Panc1 (cell line): Measurements from ENCODE around the gene RUSC1. TPM values are rescaled to one million over a fixed set of nuclear protein-coding genes. Genes with fewer than 3 reads are reported as not detected.

Experiments
- ATAC-seq: fragments of 200-7000 bp; cut with Tn5 transposase; 2 replicates; pipeline ENCODE4 v1.9.1; 2020; ENCODE audit warnings: mild to moderate bottlenecking, moderate library complexity
- BruUV-seq: library from RNA; stranded (reverse); fragments of 400-500 nt; replicated peaks from 2 replicates; lab custom pipeline; 2021; lab: Mats Ljungman, UMichigan
- CTCF ChIA-PET: fragments of 300-600 bp; sonication (Branson Sonifier 250); formaldehyde crosslinking; loops from one replicate; lab custom pipeline; 2022; ENCODE audit warnings: antibody characterized with exemption; lab: Charles Lee
- POLR2A ChIA-PET: fragments of 300-600 bp; sonication (Branson Sonifier 250); formaldehyde crosslinking; loops from one replicate; lab custom pipeline; 2022; ENCODE audit warnings: antibody characterized with exemption; lab: Charles Lee
- DNase-seq: peaks from one replicate; pipeline ENCODE4 v3.0.0-alpha.2; 2010; ENCODE audit warnings: low read depth, low spot score
- H3K27ac ChIP-seq: 2 replicates; pipeline ENCODE4 v1.5.1; 2011; ENCODE audit warnings: mild to moderate bottlenecking, low read length, inconsistent platforms
- H3K27me3 ChIP-seq: fragments of 200-500 bp; sonication (Bioruptor generic); 2 replicates; pipeline ENCODE4 v1.6.0; 2014; ENCODE audit warnings: low read length, inconsistent platforms; ENCODE audit not compliant: control insufficient read depth, insufficient read depth
- H3K36me3 ChIP-seq: fragments of 200-500 bp; sonication (Bioruptor generic); 2 replicates; pipeline ENCODE4 v1.5.1; 2014; ENCODE audit warnings: inconsistent platforms, mild to moderate bottlenecking, low read length, moderate library complexity; ENCODE audit not compliant: control insufficient read depth, insufficient read depth
- H3K4me1 ChIP-seq: 2 replicates; pipeline ENCODE4 v1.5.1; 2011; ENCODE audit warnings: inconsistent platforms, mild to moderate bottlenecking, low read length, moderate library complexity; ENCODE audit not compliant: control insufficient read depth, insufficient read depth
- H3K4me3 ChIP-seq, 2 experiments: 2 replicates each; pipeline ENCODE4 v1.5.1; 2011 to 2012; ENCODE audit warnings: low read depth in 2 of 2, low read length in 2 of 2, mild to moderate bottlenecking in 2 of 2, inconsistent platforms in 1 of 2, moderate library complexity in 1 of 2
- H3K9me3 ChIP-seq: fragments of 200-500 bp; sonication (Bioruptor generic); 2 replicates; pipeline ENCODE4 v1.5.1; 2014; ENCODE audit warnings: low read depth, mild to moderate bottlenecking, inconsistent platforms, low read length, moderate library complexity; ENCODE audit not compliant: control insufficient read depth, insufficient read depth
- CTCF ChIP-seq: fragments of 450-650 bp; IDR thresholded peaks from 2 replicates; pipeline ENCODE4 v1.5.1; 2017; ENCODE audit warnings: mild to moderate bottlenecking
- POLR2AphosphoS5 ChIP-seq: IDR thresholded peaks from 2 replicates; pipeline ENCODE4 v1.6.1; 2012; ENCODE audit warnings: mild to moderate bottlenecking, low read depth, low read length, moderate library complexity
- REST ChIP-seq, 2 experiments: IDR thresholded peaks; 2 replicates each; pipeline ENCODE4 v1.6.1; 2011 to 2012; ENCODE audit warnings: low read depth in 2 of 2, control low read depth in 1 of 2, low read length in 1 of 2, mild to moderate bottlenecking in 1 of 2, moderate library complexity in 1 of 2; ENCODE audit not compliant: insufficient read depth in 1 of 2
- SIN3A ChIP-seq: IDR thresholded peaks from 2 replicates; pipeline ENCODE4 v1.6.1; 2012; ENCODE audit warnings: low read depth, mild to moderate bottlenecking, low read length, moderate library complexity, borderline replicate concordance; ENCODE audit not compliant: insufficient read depth
- TCF7L2 ChIP-seq: IDR thresholded peaks from 2 replicates; pipeline ENCODE4 v1.6.1; 2011; ENCODE audit warnings: mild to moderate bottlenecking, low read depth, low read length, inconsistent platforms
- in situ Hi-C: cut with HindIII; loops from 2 replicates; pipeline ENCODE4 v1.10.0; 2016; ENCODE audit warnings: low sequenced_read_pairs, low pct_unique_long_range_greater_than_20kb
- intact Hi-C: fragments of 100-400 bp; cut with micrococcal nuclease; formaldehyde crosslinking; loops from one replicate; pipeline ENCODE4 v1.10.0; 2022; ENCODE audit not compliant: unreplicated experiment
- total RNA-seq: library from RNA; stranded (reverse); gene quantifications from one replicate; pipeline ENCODE4 v1.2.1, GENCODE V29; 2021; ENCODE audit not compliant: unreplicated experiment

Gene RUSC1
- total RNA-seq, 1 experiment from 2014 or later = 77.9 TPM

- no peak for DNase-seq
- ATAC-seq = no peak
- Histone ChIP-seq H3K27me3 (no peaks in the 10 kb centered on the region), H3K4me1 (peaks cover 15% of the 10 kb centered on the region), H3K9me3 (no peaks in the 10 kb centered on the region), H3K4me3 (no peak overlapping the region), H3K27ac (no peak overlapping the region), H3K36me3 (no peaks in the 10 kb centered on the region)
- ChIA-PET CTCF (interaction anchor here (1.4 kb wide), 1 partner anchor 43 kb away, joined by 3 read pairs; no protein-coding TSS in a partner anchor), POLR2A (no interaction called here)
- intact Hi-C loops = no loop called here
- TF ChIP-seq REST (IDR thresholded peaks at IDR 0.05; ENCODE audit: insufficient read depth in 1 of 2, low read depth in 2 of 2, low read length in 1 of 2) = no peak
- TF ChIP-seq POLR2AphosphoS5 = no peak
- TF ChIP-seq SIN3A = no peak
- TF ChIP-seq TCF7L2 = no peak
- no peak for TF ChIP-seq CTCF
- in situ Hi-C loops = no loop called here
- no TSS peak for BruUV-seq
Observed at GRCh38 chr1:155279268-155279667, 41.4 kb upstream of the RUSC1 start.

DNA sequence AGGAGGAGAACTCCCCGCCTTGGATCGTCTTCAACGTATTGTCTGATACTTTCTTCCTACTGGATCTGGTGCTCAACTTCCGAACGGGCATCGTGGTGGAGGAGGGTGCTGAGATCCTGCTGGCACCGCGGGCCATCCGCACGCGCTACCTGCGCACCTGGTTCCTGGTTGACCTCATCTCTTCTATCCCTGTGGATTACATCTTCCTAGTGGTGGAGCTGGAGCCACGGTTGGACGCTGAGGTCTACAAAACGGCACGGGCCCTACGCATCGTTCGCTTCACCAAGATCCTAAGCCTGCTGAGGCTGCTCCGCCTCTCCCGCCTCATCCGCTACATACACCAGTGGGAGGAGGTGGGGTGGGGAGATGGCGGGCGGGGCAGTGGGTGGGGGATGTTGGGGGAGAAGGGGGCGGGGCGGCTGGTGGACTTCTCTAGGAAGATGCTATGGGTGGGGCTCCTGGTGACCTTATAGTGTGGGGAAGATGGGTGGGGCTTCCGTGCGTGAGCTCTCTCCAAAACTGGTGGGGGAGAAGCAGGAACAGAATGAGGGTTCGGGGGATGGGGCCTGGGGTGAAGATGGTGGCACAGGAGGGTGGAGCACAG, 38.1 kb upstream of the RUSC1 start:
- in situ Hi-C loops = no loop called here

More for the DNA sequence above, 38.1 kb upstream of the RUSC1 start:
- Histone ChIP-seq H3K4me3 (no peak overlapping the region), H3K4me1 (peaks cover 8% of the 10 kb centered on the region), H3K27me3 (no peaks in the 10 kb centered on the region), H3K9me3 (no peaks in the 10 kb centered on the region), H3K36me3 (no peaks in the 10 kb centered on the region), H3K27ac (no peak overlapping the region)
- intact Hi-C loops = loop anchor here (2.0 kb wide), 1 partner anchor 30 kb away; no protein-coding TSS in a partner anchor
- DNase-seq = no peak
- BruUV-seq = no TSS peak
- ChIA-PET CTCF (no interaction called here), POLR2A (no interaction called here)
- ATAC-seq = no peak
- TF ChIP-seq SIN3A = no peak
- TF ChIP-seq TCF7L2 = no peak
- no peak for TF ChIP-seq POLR2AphosphoS5
- no peak for TF ChIP-seq CTCF
- TF ChIP-seq REST (IDR thresholded peaks at IDR 0.05; ENCODE audit: insufficient read depth in 1 of 2, low read depth in 2 of 2, low read length in 1 of 2) = no peak
